Aorta (tissue), 5 donors: ENCODE data around the gene G6PC1. TPM values are rescaled to one million over a fixed set of nuclear protein-coding genes. Genes with fewer than 3 reads are reported as not detected.
"Not testable (repeated sequence)": the region's sequence is repeated elsewhere in the genome, so short reads cannot be mapped to it uniquely, and the experiment has no call there.

Experiments used
- ATAC-seq: fragments of 200-7000 bp; cut with Tn5 transposase; one replicate; pipeline ENCODE4 v1.9.1; 2022; ENCODE audit warnings: moderate library complexity; ENCODE audit not compliant: low FRiP score
- DNase-seq, 2 donors: peaks; one replicate each; pipeline ENCODE4 v3.0.0-alpha.2; 2020
- H3K27ac ChIP-seq, 2 donors: one replicate each; pipeline ENCODE4 v1.5.1; 2013; ENCODE audit warnings: low read length in 2 of 2, mild to moderate bottlenecking in 2 of 2, moderate library complexity in 2 of 2, control low read depth in 1 of 2, inconsistent platforms in 1 of 2, low read depth in 1 of 2
- H3K27me3 ChIP-seq, 2 donors: one replicate each; pipeline ENCODE4 v1.6.1; 2013; ENCODE audit warnings: control low read depth in 1 of 2, low read length in 1 of 2, mild to moderate bottlenecking in 1 of 2, moderate library complexity in 1 of 2; ENCODE audit not compliant: insufficient read depth in 2 of 2, control insufficient read depth in 1 of 2
- H3K36me3 ChIP-seq, 2 donors: one replicate each; pipeline ENCODE4 v1.6.1; 2013; ENCODE audit warnings: control low read depth in 1 of 2, low read length in 1 of 2, mild to moderate bottlenecking in 1 of 2; ENCODE audit not compliant: insufficient read depth in 2 of 2, control insufficient read depth in 1 of 2
- H3K4me1 ChIP-seq, 2 donors: one replicate each; pipeline ENCODE4 v1.6.1; 2013; ENCODE audit warnings: low read length in 2 of 2, control low read depth in 1 of 2, mild to moderate bottlenecking in 1 of 2, moderate library complexity in 1 of 2; ENCODE audit not compliant: insufficient read depth in 2 of 2, control insufficient read depth in 1 of 2
- H3K4me3 ChIP-seq, 2 donors: one replicate each; pipeline ENCODE4 v1.5.1; 2013; ENCODE audit warnings: low read length in 2 of 2, control low read depth in 1 of 2, mild to moderate bottlenecking in 1 of 2
- H3K9me3 ChIP-seq: one replicate; pipeline ENCODE4 v1.6.1; 2013; ENCODE audit warnings: mild to moderate bottlenecking, low read length; ENCODE audit not compliant: control insufficient read depth
- WGBS, 2 donors: extraction: QIAGEN DNeasy Blood & Tissue Kit; methylation state at CpG; one replicate each; pipeline ENCODE4 v1.1.7; 2013; 5-methylcytosine and 5-hydroxymethylcytosine counted together
- intact Hi-C, 2 donors: fragments of 100-400 bp; cut with DNase I; formaldehyde crosslinking; loops; one replicate each; pipeline versions ENCODE4 v1.14.2 to v1.15.0; 2022
- polyA plus RNA-seq, 2 donors: library from polyadenylated mRNA; stranded (reverse); fragments of 200-250 nt; gene quantifications; one replicate each; pipeline ENCODE4 v1.2.3, GENCODE V29; 2013
- total RNA-seq, 2 donors: library from RNA; stranded (reverse); fragmentation: NEBNext Ultra II Directional; extraction: Animal tissue kit (Norgen Biotek cat#: 25700); gene quantifications; one replicate each; pipeline ENCODE4 v1.2.1, GENCODE V29; 2021
- donor health status: healthy with polysubstance abuse.
- donor health status: Bipolar disorder and iron deficiency.
- donor health status: DM: no; HTN: no; CAD: no.
- donor health status: DM: no; HTN: no; CAD: no.
- donor health status: DM: yes; HTN: yes; CAD: no.

The G6PC1 gene
- total and polyA plus RNA-seq, 4 donors: 3.0 TPM; not detected in 3

GRCh38 chr17:42906772-42907446 lies 6.3 kb downstream of the G6PC1 start:
- Histone ChIP-seq H3K27ac (no peak overlapping the region), H3K9me3 (no peaks in the 10 kb centered on the region), H3K4me3 (no peak overlapping the region), H3K36me3 (no peaks in the 10 kb centered on the region), H3K4me1 (no peaks in the 10 kb centered on the region), H3K27me3 (no peaks in the 10 kb centered on the region)
- DNase-seq (no peak), ATAC-seq (no peak)
- intact Hi-C loops: no loop called here
- WGBS, 2 donors: 83% methylated on average over 8 of the region's 8 CpGs

GRCh38 chr17:42908872-42909700 lies 8.5 kb downstream of the G6PC1 start:
- H3K27ac ChIP-seq: no peak overlapping the region
- no peaks in the 10 kb centered on the region for H3K4me1 ChIP-seq
- H3K27me3 ChIP-seq: no peaks in the 10 kb centered on the region
- intact Hi-C loops: no loop called here
- WGBS, 2 donors: 78 to 85% methylated on average over 7 of the region's 7 CpGs
- ATAC-seq: no peak
- no peak overlapping the region for H3K4me3 ChIP-seq
- H3K36me3 ChIP-seq: no peaks in the 10 kb centered on the region
- H3K9me3 ChIP-seq: no peaks in the 10 kb centered on the region
- DNase-seq: no peak

GRCh38 chr17:42913522-42913921 lies 12.9 kb downstream of the G6PC1 start:
- ATAC-seq (no peak), DNase-seq (no peak)
- no peak overlapping the region for H3K4me3 ChIP-seq
- intact Hi-C loops: no loop called here
- H3K9me3 ChIP-seq: no peaks in the 10 kb centered on the region
- H3K36me3 ChIP-seq: no peaks in the 10 kb centered on the region
- no peaks in the 10 kb centered on the region for H3K27me3 ChIP-seq
- H3K4me1 ChIP-seq: no peaks in the 10 kb centered on the region
- WGBS, 2 donors: 49 to 51% methylated on average over 2 of the region's 2 CpGs
- no peak overlapping the region for H3K27ac ChIP-seq

GRCh38 chr17:42913981-42914617 lies 13.5 kb downstream of the G6PC1 start:
- 82 to 83% methylated on average over 3 of the region's 3 CpGs for WGBS, 2 donors
- H3K4me1 ChIP-seq: no peaks in the 10 kb centered on the region
- H3K27ac ChIP-seq: no peak overlapping the region
- no peak for ATAC-seq
- no peaks in the 10 kb centered on the region for H3K27me3 ChIP-seq
- intact Hi-C loops: no loop called here
- H3K36me3 ChIP-seq: no peaks in the 10 kb centered on the region
- no peak for DNase-seq
- H3K4me3 ChIP-seq: no peak overlapping the region
- no peaks in the 10 kb centered on the region for H3K9me3 ChIP-seq

GRCh38 chr17:42915288-42915687 lies 14.7 kb downstream of the G6PC1 start:
- intact Hi-C loops, DNase-seq, ATAC-seq, H3K27ac ChIP-seq, H3K9me3 ChIP-seq, H3K4me1 ChIP-seq, H3K4me3 ChIP-seq, H3K36me3 ChIP-seq, H3K27me3 ChIP-seq: not testable (repeated sequence)
- 91 to 94% methylated on average over 6 of the region's 6 CpGs for WGBS, 2 donors

GRCh38 chr17:42916388-42917235 lies 16.0 kb downstream of the G6PC1 start:
- H3K9me3 ChIP-seq, H3K36me3 ChIP-seq, H3K27ac ChIP-seq, H3K4me1 ChIP-seq, ATAC-seq, H3K27me3 ChIP-seq, H3K4me3 ChIP-seq, DNase-seq, intact Hi-C loops: not testable (repeated sequence)
- WGBS, 2 donors: 85 to 87% methylated on average over 4 of the region's 4 CpGs

- Histone ChIP-seq H3K27ac (no peak overlapping the region), H3K27me3 (no peaks in the 10 kb centered on the region), H3K4me1 (peaks cover 0 to 3% of the 10 kb centered on the region in 2 donors), H3K9me3 (no peaks in the 10 kb centered on the region), H3K36me3 (no peaks in the 10 kb centered on the region), H3K4me3 (no peak overlapping the region)
- ATAC-seq (no peak), DNase-seq (no peak)
- intact Hi-C loops: no loop called here
- WGBS, 2 donors: 64 to 75% methylated on average over 8 of the region's 8 CpGs
Observed at GRCh38 chr17:42917236-42917603, 16.6 kb downstream of the G6PC1 start.

GRCh38 chr17:42918902-42919521 lies 18.4 kb downstream of the G6PC1 start:
- ATAC-seq: no peak
- WGBS, 2 donors: 33 to 40% methylated on average over 3 of the region's 3 CpGs

More at GRCh38 chr17:42918902-42919521, 18.4 kb downstream of the G6PC1 start:
- intact Hi-C loops: no loop called here
- Histone ChIP-seq H3K4me3 (no peak overlapping the region), H3K9me3 (no peaks in the 10 kb centered on the region), H3K27ac (no peak overlapping the region), H3K36me3 (no peaks in the 10 kb centered on the region), H3K4me1 (peaks cover 3% of the 10 kb centered on the region in 2 donors), H3K27me3 (no peaks in the 10 kb centered on the region)
- no peak for DNase-seq
